WTC11 (cell line): ENCODE results near the gene FAM24B. TPM values are rescaled to one million over a fixed set of nuclear protein-coding genes. Genes with fewer than 3 reads are reported as not detected.

Experiments used
- CREB1 ChIP-seq: sonication (generic); formaldehyde crosslinking; IDR thresholded peaks from 2 replicates; pipeline ENCODE4 v1.8.0; 2023; ENCODE audit warnings: mild to moderate bottlenecking, missing genetic modification reagents
- ELF4 ChIP-seq: sonication (generic); formaldehyde crosslinking; IDR thresholded peaks from 2 replicates; pipeline ENCODE4 v1.8.1; 2022; ENCODE audit warnings: low read depth, mild to moderate bottlenecking, moderate library complexity, missing genetic modification reagents
- EMX1 ChIP-seq: fragments of 250-450 bp; sonication (Bioruptor Pico); IDR thresholded peaks from 2 replicates; pipeline ENCODE4 v1.8.0; 2021; ENCODE audit warnings: mild to moderate bottlenecking
- GABPB1 ChIP-seq: sonication (generic); formaldehyde crosslinking; IDR thresholded peaks from 2 replicates; pipeline ENCODE4 v1.8.1; 2023; ENCODE audit warnings: mild to moderate bottlenecking, missing genetic modification reagents
- MAX ChIP-seq: sonication (generic); formaldehyde crosslinking; IDR thresholded peaks from 2 replicates; pipeline ENCODE4 v1.8.0; 2022; ENCODE audit warnings: mild to moderate bottlenecking, missing genetic modification reagents
- MXD4 ChIP-seq: fragments of 250-450 bp; sonication (Bioruptor Pico); IDR thresholded peaks from 2 replicates; pipeline ENCODE4 v1.8.0; 2021; ENCODE audit warnings: mild to moderate bottlenecking, moderate library complexity, borderline replicate concordance
- PRRX2 ChIP-seq: fragments of 250-450 bp; sonication (Bioruptor Pico); IDR thresholded peaks from 2 replicates; pipeline ENCODE4 v1.8.0; 2021; ENCODE audit warnings: mild to moderate bottlenecking
- STAT6 ChIP-seq: sonication (generic); formaldehyde crosslinking; conservative IDR thresholded peaks from 2 replicates; pipeline ENCODE4 v1.8.1; 2023; ENCODE audit warnings: mild to moderate bottlenecking, low read depth, missing genetic modification reagents, moderate library complexity
- TEAD4 ChIP-seq: sonication (generic); formaldehyde crosslinking; IDR thresholded peaks from 2 replicates; pipeline ENCODE4 v1.8.0; 2022; ENCODE audit warnings: mild to moderate bottlenecking, missing genetic modification reagents
- ZBTB21 ChIP-seq: sonication (generic); formaldehyde crosslinking; IDR thresholded peaks from 2 replicates; pipeline ENCODE4 v1.8.1; 2023; ENCODE audit warnings: mild to moderate bottlenecking, missing genetic modification reagents, borderline replicate concordance
- total RNA-seq: library from RNA; stranded (reverse); gene quantifications from 3 replicates; pipeline ENCODE4 v1.2.3, GENCODE V29; 2021
- TF ChIP-seq, protein P1 (sequence below): sonication (generic); formaldehyde crosslinking; IDR thresholded peaks from 2 replicates; pipeline ENCODE4 v1.8.1; 2023; ENCODE audit warnings: mild to moderate bottlenecking, missing genetic modification reagents, borderline replicate concordance
- TF ChIP-seq, protein P2 (sequence below): fragments of 250-450 bp; sonication (Bioruptor Pico); IDR thresholded peaks from 2 replicates; pipeline ENCODE4 v1.9.0; 2021; ENCODE audit warnings: mild to moderate bottlenecking
- TF ChIP-seq, protein P3 (sequence below): sonication (generic); formaldehyde crosslinking; IDR thresholded peaks from 2 replicates; pipeline ENCODE4 v1.8.0; 2022; ENCODE audit warnings: mild to moderate bottlenecking, missing genetic modification reagents
- TF ChIP-seq, protein P4 (sequence below): sonication (generic); formaldehyde crosslinking; IDR thresholded peaks from 2 replicates; pipeline ENCODE4 v1.8.1; 2023; ENCODE audit warnings: mild to moderate bottlenecking, moderate library complexity, missing genetic modification reagents

FAM24B gene
- total RNA-seq, 1 experiment from 2014 or later: 3.7 TPM

- TF ChIP-seq, protein P1, sequence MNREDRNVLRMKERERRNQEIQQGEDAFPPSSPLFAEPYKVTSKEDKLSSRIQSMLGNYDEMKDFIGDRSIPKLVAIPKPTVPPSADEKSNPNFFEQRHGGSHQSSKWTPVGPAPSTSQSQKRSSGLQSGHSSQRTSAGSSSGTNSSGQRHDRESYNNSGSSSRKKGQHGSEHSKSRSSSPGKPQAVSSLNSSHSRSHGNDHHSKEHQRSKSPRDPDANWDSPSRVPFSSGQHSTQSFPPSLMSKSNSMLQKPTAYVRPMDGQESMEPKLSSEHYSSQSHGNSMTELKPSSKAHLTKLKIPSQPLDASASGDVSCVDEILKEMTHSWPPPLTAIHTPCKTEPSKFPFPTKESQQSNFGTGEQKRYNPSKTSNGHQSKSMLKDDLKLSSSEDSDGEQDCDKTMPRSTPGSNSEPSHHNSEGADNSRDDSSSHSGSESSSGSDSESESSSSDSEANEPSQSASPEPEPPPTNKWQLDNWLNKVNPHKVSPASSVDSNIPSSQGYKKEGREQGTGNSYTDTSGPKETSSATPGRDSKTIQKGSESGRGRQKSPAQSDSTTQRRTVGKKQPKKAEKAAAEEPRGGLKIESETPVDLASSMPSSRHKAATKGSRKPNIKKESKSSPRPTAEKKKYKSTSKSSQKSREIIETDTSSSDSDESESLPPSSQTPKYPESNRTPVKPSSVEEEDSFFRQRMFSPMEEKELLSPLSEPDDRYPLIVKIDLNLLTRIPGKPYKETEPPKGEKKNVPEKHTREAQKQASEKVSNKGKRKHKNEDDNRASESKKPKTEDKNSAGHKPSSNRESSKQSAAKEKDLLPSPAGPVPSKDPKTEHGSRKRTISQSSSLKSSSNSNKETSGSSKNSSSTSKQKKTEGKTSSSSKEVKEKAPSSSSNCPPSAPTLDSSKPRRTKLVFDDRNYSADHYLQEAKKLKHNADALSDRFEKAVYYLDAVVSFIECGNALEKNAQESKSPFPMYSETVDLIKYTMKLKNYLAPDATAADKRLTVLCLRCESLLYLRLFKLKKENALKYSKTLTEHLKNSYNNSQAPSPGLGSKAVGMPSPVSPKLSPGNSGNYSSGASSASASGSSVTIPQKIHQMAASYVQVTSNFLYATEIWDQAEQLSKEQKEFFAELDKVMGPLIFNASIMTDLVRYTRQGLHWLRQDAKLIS (CRISPR knock-in tag): peak; percentile 69; the same call in 1 of the 2 replicates
- TF ChIP-seq ELF4 (CRISPR knock-in tag): no peak
- TF ChIP-seq, protein P2, sequence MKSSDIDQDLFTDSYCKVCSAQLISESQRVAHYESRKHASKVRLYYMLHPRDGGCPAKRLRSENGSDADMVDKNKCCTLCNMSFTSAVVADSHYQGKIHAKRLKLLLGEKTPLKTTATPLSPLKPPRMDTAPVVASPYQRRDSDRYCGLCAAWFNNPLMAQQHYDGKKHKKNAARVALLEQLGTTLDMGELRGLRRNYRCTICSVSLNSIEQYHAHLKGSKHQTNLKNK (CRISPR knock-in tag): no peak
- TF ChIP-seq STAT6 (CRISPR knock-in tag): no peak
- TF ChIP-seq TEAD4 (CRISPR knock-in tag): peak; percentile 65; the same call in 1 of the 2 replicates
- TF ChIP-seq ZBTB21 (CRISPR knock-in tag): 0 out of 2 replicates have a peak, but pooled peaks have one; percentile 55
- TF ChIP-seq MXD4 (CRISPR knock-in tag): no peak
- TF ChIP-seq, protein P3, sequence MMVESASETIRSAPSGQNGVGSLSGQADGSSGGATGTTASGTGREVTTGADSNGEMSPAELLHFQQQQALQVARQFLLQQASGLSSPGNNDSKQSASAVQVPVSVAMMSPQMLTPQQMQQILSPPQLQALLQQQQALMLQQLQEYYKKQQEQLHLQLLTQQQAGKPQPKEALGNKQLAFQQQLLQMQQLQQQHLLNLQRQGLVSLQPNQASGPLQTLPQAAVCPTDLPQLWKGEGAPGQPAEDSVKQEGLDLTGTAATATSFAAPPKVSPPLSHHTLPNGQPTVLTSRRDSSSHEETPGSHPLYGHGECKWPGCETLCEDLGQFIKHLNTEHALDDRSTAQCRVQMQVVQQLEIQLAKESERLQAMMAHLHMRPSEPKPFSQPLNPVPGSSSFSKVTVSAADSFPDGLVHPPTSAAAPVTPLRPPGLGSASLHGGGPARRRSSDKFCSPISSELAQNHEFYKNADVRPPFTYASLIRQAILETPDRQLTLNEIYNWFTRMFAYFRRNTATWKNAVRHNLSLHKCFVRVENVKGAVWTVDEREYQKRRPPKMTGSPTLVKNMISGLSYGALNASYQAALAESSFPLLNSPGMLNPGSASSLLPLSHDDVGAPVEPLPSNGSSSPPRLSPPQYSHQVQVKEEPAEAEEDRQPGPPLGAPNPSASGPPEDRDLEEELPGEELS (CRISPR knock-in tag): peak; percentile 81
- TF ChIP-seq, protein P4, sequence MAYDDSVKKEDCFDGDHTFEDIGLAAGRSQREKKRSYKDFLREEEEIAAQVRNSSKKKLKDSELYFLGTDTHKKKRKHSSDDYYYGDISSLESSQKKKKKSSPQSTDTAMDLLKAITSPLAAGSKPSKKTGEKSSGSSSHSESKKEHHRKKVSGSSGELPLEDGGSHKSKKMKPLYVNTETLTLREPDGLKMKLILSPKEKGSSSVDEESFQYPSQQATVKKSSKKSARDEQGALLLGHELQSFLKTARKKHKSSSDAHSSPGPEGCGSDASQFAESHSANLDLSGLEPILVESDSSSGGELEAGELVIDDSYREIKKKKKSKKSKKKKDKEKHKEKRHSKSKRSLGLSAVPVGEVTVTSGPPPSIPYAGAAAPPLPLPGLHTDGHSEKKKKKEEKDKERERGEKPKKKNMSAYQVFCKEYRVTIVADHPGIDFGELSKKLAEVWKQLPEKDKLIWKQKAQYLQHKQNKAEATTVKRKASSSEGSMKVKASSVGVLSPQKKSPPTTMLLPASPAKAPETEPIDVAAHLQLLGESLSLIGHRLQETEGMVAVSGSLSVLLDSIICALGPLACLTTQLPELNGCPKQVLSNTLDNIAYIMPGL (CRISPR knock-in tag): peak; percentile 84; the same call in 1 of the 2 replicates
- TF ChIP-seq PRRX2: no peak
- TF ChIP-seq MAX (CRISPR knock-in tag): peak; percentile 95
- no peak; the same call in 1 of the 2 replicates for TF ChIP-seq CREB1 (CRISPR knock-in tag)
- no peak for TF ChIP-seq EMX1 (CRISPR knock-in tag)
- TF ChIP-seq GABPB1 (CRISPR knock-in tag): peak; percentile 56; the same call in 1 of the 2 replicates
Measured at GRCh38 chr10:122879339-122880273, at the start of gene FAM24B (continued).
